ENCODE results near the gene ACADVL. TPM values are rescaled to one million over a fixed set of nuclear protein-coding genes. Genes with fewer than 3 reads are reported as not detected.
"Not testable (repeated sequence)": the region's sequence is repeated elsewhere in the genome, so short reads cannot be mapped to it uniquely, and the experiment has no call there.

Gene ACADVL
- total RNA-seq: 100 to 1,000 TPM; 589 to 593 TPM

- Histone ChIP-seq H3K4me3 (peak within 1 kb of the TSS; percentile 74 to 86), H3K9me3 (no peaks in the 10 kb centered on the region), H3K27ac (peak within 1 kb of the TSS; percentile 97 to 99), H3K27me3 (replicated peaks; ENCODE audit: insufficient read depth) (no peaks in the 10 kb centered on the region), H3K36me3 (peaks cover 0 to 20% of the 10 kb centered on the region in 2 donors), H3K4me1 (replicated peaks) (peaks cover 18% of the 10 kb centered on the region)
- TF ChIP-seq POLR2A (IDR thresholded peaks at IDR 0.05) (peak; percentile 76), POLR2AphosphoS5 (IDR thresholded peaks at IDR 0.05) (peak; percentile 92)
- TF ChIP-seq, protein P1, sequence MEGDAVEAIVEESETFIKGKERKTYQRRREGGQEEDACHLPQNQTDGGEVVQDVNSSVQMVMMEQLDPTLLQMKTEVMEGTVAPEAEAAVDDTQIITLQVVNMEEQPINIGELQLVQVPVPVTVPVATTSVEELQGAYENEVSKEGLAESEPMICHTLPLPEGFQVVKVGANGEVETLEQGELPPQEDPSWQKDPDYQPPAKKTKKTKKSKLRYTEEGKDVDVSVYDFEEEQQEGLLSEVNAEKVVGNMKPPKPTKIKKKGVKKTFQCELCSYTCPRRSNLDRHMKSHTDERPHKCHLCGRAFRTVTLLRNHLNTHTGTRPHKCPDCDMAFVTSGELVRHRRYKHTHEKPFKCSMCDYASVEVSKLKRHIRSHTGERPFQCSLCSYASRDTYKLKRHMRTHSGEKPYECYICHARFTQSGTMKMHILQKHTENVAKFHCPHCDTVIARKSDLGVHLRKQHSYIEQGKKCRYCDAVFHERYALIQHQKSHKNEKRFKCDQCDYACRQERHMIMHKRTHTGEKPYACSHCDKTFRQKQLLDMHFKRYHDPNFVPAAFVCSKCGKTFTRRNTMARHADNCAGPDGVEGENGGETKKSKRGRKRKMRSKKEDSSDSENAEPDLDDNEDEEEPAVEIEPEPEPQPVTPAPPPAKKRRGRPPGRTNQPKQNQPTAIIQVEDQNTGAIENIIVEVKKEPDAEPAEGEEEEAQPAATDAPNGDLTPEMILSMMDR (IDR thresholded peaks at IDR 0.05): peak in 1 of 4 experiments; percentile 13
- intact Hi-C loops (cut with DNase I): no loop called here
- DNase-seq (ENCODE audit: low spot score): peak; percentile 88
- WGBS: under 1% methylated on average over 44 of the region's 63 CpGs
Measured at GRCh38 chr17:7219812-7220592, at the start of gene ACADVL, which contains the start of gene DLG4. ACADVL (plus strand) TSS chr17:7219938; CDS start chr17:7219985, 47 bp downstream. DLG4 (minus strand) TSS chr17:7219836.

DNA sequence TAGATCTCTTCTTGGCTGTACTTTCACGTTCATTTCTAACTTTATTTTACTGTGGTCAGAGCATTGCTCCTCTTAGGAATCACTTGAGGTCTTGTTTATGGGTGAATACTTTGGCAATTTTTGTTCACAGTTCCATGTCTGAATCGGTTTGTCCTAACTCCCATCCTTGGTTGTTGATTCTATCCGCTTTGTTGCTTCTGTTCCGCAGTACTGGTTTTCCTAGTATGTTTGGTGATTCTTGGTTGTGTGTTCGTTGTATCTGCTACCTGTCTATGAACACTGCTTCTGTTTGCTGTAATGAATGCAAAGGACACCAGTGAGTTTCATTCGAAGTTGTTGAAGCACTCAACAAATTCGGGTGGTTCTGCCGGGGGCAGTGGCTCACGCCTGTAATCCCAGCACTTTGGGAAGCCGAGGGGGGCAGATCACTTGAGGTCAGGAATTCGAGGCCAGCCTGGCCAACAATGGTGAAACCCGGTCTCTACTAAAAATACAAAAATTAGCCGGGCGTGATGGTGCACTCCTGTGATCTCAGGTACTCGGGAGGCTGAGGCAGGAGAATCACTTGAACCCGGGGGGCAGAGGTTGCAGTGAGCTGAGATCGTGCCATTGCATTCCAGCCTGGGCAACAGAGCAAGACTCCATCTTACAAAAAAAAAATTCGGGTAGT lies 47.1 kb upstream of the ACADVL start:
- DNase-seq (ENCODE audit: low spot score); H3K27ac ChIP-seq; H3K9me3 ChIP-seq; H3K4me3 ChIP-seq; H3K4me1 ChIP-seq (replicated peaks); intact Hi-C loops (cut with DNase I); H3K27me3 ChIP-seq (replicated peaks; ENCODE audit: insufficient read depth); H3K36me3 ChIP-seq: not testable (repeated sequence)
- 93% methylated on average over 18 of the region's 18 CpGs for WGBS

DNA sequence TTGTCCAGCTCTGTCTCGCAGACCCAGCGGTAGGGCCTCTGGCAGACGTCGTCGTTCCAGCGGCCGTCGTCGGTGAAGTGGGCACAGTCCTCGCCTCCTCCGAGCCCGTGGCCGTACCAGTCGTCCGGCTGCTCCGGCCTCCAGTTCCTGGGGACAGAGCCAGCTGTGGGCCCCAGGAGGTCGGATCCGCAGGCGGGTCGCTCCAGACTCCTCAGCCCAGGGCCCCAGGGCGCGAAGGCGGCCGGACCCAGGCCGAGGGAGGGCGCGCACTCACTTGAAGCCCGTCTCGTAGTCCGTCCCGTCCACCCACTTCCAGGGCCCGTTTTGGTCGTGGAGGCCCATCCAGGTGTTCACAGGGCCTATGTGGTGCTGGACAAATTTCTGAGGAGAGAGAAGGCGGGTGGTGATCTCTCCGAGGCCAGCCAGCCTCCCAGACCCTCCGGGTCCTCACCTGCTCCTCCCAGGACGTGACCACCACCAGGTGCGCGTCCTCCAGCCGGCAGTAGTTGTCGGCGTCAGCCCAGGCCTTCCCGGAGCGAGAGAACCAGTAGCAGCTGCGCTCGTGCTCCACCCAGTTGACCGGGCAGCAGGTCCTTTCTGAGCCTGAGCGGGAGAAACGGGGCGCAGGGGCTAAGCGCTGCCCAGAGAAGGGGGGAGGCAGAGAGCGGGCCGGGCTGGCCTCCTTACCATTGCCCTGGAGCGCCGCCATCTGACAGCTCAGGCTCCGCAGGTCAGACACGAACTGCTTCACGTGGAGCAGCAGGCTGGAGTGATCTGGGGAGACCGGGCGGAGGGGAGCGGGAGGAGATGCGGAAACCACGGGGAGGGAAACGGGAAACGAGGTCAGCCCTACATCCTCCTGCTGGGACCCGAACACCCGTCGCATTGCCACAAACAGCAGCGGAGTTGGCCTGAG lies 45.8 kb upstream of the ACADVL start:
- no peaks in the 10 kb centered on the region for H3K36me3 ChIP-seq
- no peak overlapping the region for H3K4me3 ChIP-seq
- no peak for TF ChIP-seq POLR2A (IDR thresholded peaks at IDR 0.05)
- TF ChIP-seq, protein P1 (IDR thresholded peaks at IDR 0.05): peak in 2 of 4 experiments; percentile 10 to 34
- TF ChIP-seq POLR2AphosphoS5 (IDR thresholded peaks at IDR 0.05): no peak
- peak; percentile 47 for DNase-seq (ENCODE audit: low spot score)
- no peak overlapping the region for H3K27ac ChIP-seq
- no peaks in the 10 kb centered on the region for H3K27me3 ChIP-seq (replicated peaks; ENCODE audit: insufficient read depth)
- H3K9me3 ChIP-seq: no peaks in the 10 kb centered on the region
- intact Hi-C loops (cut with DNase I): no loop called here
- peaks cover 6% of the 10 kb centered on the region for H3K4me1 ChIP-seq (replicated peaks)
- WGBS: 58% methylated on average over 61 of the region's 69 CpGs

DNA sequence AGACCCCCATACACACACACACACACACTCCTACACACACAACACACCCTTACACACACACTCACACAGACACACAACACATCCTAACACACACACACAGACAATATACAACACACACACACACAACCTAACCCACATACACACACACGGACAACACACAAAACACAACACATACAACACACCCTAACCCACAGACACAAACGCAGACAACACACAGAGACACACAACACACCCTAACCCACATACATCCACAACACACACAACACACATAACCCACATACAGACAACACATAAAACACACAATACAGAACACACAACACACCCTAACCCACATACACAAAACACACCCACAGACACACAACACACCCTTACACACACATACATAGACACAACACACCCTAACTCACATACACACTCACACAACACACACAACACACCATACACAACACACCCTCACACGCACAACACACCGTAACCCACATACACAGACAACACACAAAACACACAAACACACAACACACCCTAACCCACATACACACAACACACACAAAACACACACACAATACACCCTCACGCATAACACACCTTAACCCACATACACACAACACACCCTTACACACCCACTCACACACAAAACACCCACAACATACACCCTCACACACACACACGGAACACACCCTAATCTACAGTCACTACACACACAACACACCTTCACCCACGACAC lies 45.0 kb upstream of the ACADVL start:
- Histone ChIP-seq H3K4me3 (no peak overlapping the region), H3K27me3 (replicated peaks; ENCODE audit: insufficient read depth) (no peaks in the 10 kb centered on the region), H3K9me3 (no peaks in the 10 kb centered on the region), H3K4me1 (replicated peaks) (peaks cover 6% of the 10 kb centered on the region), H3K36me3 (no peaks in the 10 kb centered on the region), H3K27ac (no peak overlapping the region)
- 84% methylated on average over 7 of the region's 7 CpGs for WGBS
- intact Hi-C loops (cut with DNase I): loop anchor here (5.0 kb wide), 1 partner anchor 127 kb away; no protein-coding TSS in a partner anchor
- TF ChIP-seq, protein P1 (IDR thresholded peaks at IDR 0.05): no peak
- TF ChIP-seq POLR2AphosphoS5 (IDR thresholded peaks at IDR 0.05) (no peak), POLR2A (IDR thresholded peaks at IDR 0.05) (no peak)
- DNase-seq (ENCODE audit: low spot score): no peak
